HepG2 (cell line): ENCODE measurements around the gene RDH11. TPM values are rescaled to one million over a fixed set of nuclear protein-coding genes. Genes with fewer than 3 reads are reported as not detected.

Source experiments
- ATRX ChIP-seq: sonication (generic); formaldehyde crosslinking; IDR thresholded peaks from 2 replicates; pipeline ENCODE4 v1.4.0; 2020; ENCODE audit warnings: missing genetic modification reagents, borderline replicate concordance
- DZIP1 ChIP-seq: sonication (generic); formaldehyde crosslinking; IDR thresholded peaks from 2 replicates; pipeline ENCODE4 v1.5.0; 2020; ENCODE audit warnings: mild to moderate bottlenecking, missing genetic modification reagents
- ELF3 ChIP-seq: IDR thresholded peaks from 2 replicates; pipeline ENCODE4 v1.6.1; 2016; ENCODE audit warnings: missing genetic modification reagents, missing compliant biosample characterization
- GTF3A ChIP-seq: sonication (generic); formaldehyde crosslinking; conservative IDR thresholded peaks from 2 replicates; pipeline ENCODE4 v1.4.0; 2020; ENCODE audit warnings: mild to moderate bottlenecking, missing genetic modification reagents
- HBP1 ChIP-seq: IDR thresholded peaks from 2 replicates; pipeline ENCODE4 v1.6.1; 2016; ENCODE audit warnings: low read depth, control low read depth
- KLF13 ChIP-seq: sonication (generic); formaldehyde crosslinking; IDR thresholded peaks from 2 replicates; pipeline ENCODE4 v1.4.0; 2020; ENCODE audit warnings: mild to moderate bottlenecking, missing genetic modification reagents
- MEIS1 ChIP-seq: sonication (generic); formaldehyde crosslinking; IDR thresholded peaks from 2 replicates; pipeline ENCODE4 v1.9.0; 2021; ENCODE audit warnings: mild to moderate bottlenecking, missing genetic modification reagents, moderate library complexity, borderline replicate concordance
- PAXIP1 ChIP-seq: sonication (generic); formaldehyde crosslinking; conservative IDR thresholded peaks from 2 replicates; pipeline ENCODE4 v1.4.0; 2020; ENCODE audit warnings: mild to moderate bottlenecking, missing genetic modification reagents, moderate library complexity
- RAD21 ChIP-seq: fragments of 450-650 bp; formaldehyde crosslinking; IDR thresholded peaks from 2 replicates; pipeline ENCODE4 v1.5.0; 2020; ENCODE audit warnings: mild to moderate bottlenecking
- RELA ChIP-seq: sonication (generic); formaldehyde crosslinking; IDR thresholded peaks from 2 replicates; pipeline ENCODE4 v1.4.0; 2020; ENCODE audit warnings: missing genetic modification reagents
- SALL1 ChIP-seq: sonication (generic); formaldehyde crosslinking; IDR thresholded peaks from 2 replicates; pipeline ENCODE4 v1.8.0; 2022; ENCODE audit warnings: mild to moderate bottlenecking, missing genetic modification reagents
- SNAI1 ChIP-seq: sonication (generic); formaldehyde crosslinking; IDR thresholded peaks from 2 replicates; pipeline ENCODE4 v1.5.0; 2020; ENCODE audit warnings: mild to moderate bottlenecking, missing genetic modification reagents, borderline replicate concordance
- TFDP2 ChIP-seq: sonication (generic); formaldehyde crosslinking; IDR thresholded peaks from 2 replicates; pipeline ENCODE4 v1.4.0; 2020; ENCODE audit warnings: missing genetic modification reagents
- THAP8 ChIP-seq: sonication (generic); formaldehyde crosslinking; IDR thresholded peaks from 2 replicates; pipeline ENCODE4 v1.5.1; 2020; ENCODE audit warnings: missing genetic modification reagents, mild to moderate bottlenecking, borderline replicate concordance
- ZFAT ChIP-seq: sonication (generic); formaldehyde crosslinking; conservative IDR thresholded peaks from 2 replicates; pipeline ENCODE4 v1.8.1; 2023; ENCODE audit warnings: missing genetic modification reagents, inconsistent platforms
- ZFP82 ChIP-seq: sonication (generic); formaldehyde crosslinking; IDR thresholded peaks from 2 replicates; pipeline ENCODE4 v1.5.1; 2020; ENCODE audit warnings: mild to moderate bottlenecking, missing genetic modification reagents, borderline replicate concordance
- ZIK1 ChIP-seq: sonication (generic); formaldehyde crosslinking; IDR thresholded peaks from 2 replicates; pipeline ENCODE4 v1.5.0; 2020; ENCODE audit warnings: mild to moderate bottlenecking, low read depth, missing genetic modification reagents, borderline replicate concordance
- ZNF414 ChIP-seq: sonication (generic); formaldehyde crosslinking; IDR thresholded peaks from 2 replicates; pipeline ENCODE4 v1.5.0; 2020; ENCODE audit warnings: missing genetic modification reagents
- ZNF569 ChIP-seq: sonication (generic); formaldehyde crosslinking; IDR thresholded peaks from 2 replicates; pipeline ENCODE4 v1.5.0; 2020; ENCODE audit warnings: mild to moderate bottlenecking, missing genetic modification reagents, moderate library complexity, borderline replicate concordance
- polyA plus RNA-seq, 8 experiments: library from polyadenylated mRNA; depleted of rRNA in 3 of 8; stranded (reverse) in 7 of 8; unstranded in 1 of 8; fragments of >200 nt; fragmentation: Illumina TruSeq in 4 of 8; extraction: Trizol in 4 of 8; gene quantifications; 2 replicates each; pipeline versions ENCODE4 v1.2.1 to v1.2.3, GENCODE V29; 2011 to 2016; ENCODE audit warnings: low read depth in 4 of 8, missing spikeins in 1 of 8, mixed read lengths in 1 of 8; ENCODE audit not compliant: insufficient read depth in 1 of 8
- total RNA-seq, 5 experiments: library from RNA; depleted of rRNA; stranded (reverse); fragments of >200 nt; fragmentation: Illumina TruSeq; extraction: Trizol; gene quantifications; 2 replicates each; pipeline ENCODE4 v1.2.3, GENCODE V29; 2016; ENCODE audit warnings: low read depth in 1 of 5

The RDH11 gene
- total and polyA plus RNA-seq, 2 of the 13 experiments (the other 11 are each of a cell fraction or from before 2014, with no cell fraction given) = 106 to 131 TPM

GRCh38 chr14:67695394-67695949 is at the start of gene RDH11 (continued):
- no peak for TF ChIP-seq ATRX (CRISPR knock-in tag)
- TF ChIP-seq HBP1 (CRISPR knock-in tag) = 0 out of 2 replicates have a peak, but pooled peaks have one; percentile 49
- peak; percentile 59; the same call in 1 of the 2 replicates for TF ChIP-seq SALL1 (CRISPR knock-in tag)
- no peak for TF ChIP-seq THAP8 (CRISPR knock-in tag)
- TF ChIP-seq PAXIP1 (CRISPR knock-in tag) = no peak; the same call in 1 of the 2 replicates
- TF ChIP-seq DZIP1 (CRISPR knock-in tag) = no peak
- no peak for TF ChIP-seq GTF3A
- no peak for TF ChIP-seq ZIK1 (CRISPR knock-in tag)
- no peak for TF ChIP-seq KLF13 (CRISPR knock-in tag)
- TF ChIP-seq ZFP82 (CRISPR knock-in tag) = no peak
- 0 out of 2 replicates have a peak, but pooled peaks have one; percentile 26 for TF ChIP-seq SNAI1 (CRISPR knock-in tag)
- 0 out of 2 replicates have a peak, but pooled peaks have one; percentile 48 for TF ChIP-seq TFDP2 (CRISPR knock-in tag)
- no peak for TF ChIP-seq MEIS1 (CRISPR knock-in tag)
- TF ChIP-seq RELA (CRISPR knock-in tag) = no peak
- TF ChIP-seq RAD21 (CRISPR knock-in tag) = 0 out of 2 replicates have a peak, but pooled peaks have one; percentile 17
- no peak for TF ChIP-seq ELF3
- TF ChIP-seq ZNF414 (CRISPR knock-in tag) = peak; percentile 51; the same call in 1 of the 2 replicates
- TF ChIP-seq ZNF569 = no peak
- TF ChIP-seq ZFAT = no peak
